GM18951 (cell line): ENCODE results near the gene DCAF11.

Experiments used
- POLR2A ChIP-seq: IDR thresholded peaks from 4 replicates; pipeline ENCODE4 v1.6.1; 2011; ENCODE audit warnings: mild to moderate bottlenecking; ENCODE audit not compliant: insufficient read length, insufficient read depth; ENCODE audit errors: extremely low read depth
- in situ Hi-C: fragments of 300-500 bp; cut with MboI; formaldehyde crosslinking; loops from one replicate; pipeline ENCODE4 v1.12.0; 2022; ENCODE audit warnings: low sequenced_read_pairs, mixed read lengths, inconsistent platforms; ENCODE audit not compliant: unreplicated experiment

Gene DCAF11

GRCh38 chr14:24147761-24148428 lies 33.3 kb downstream of the DCAF11 start:
- TF ChIP-seq POLR2A = no peak
- in situ Hi-C loops = no loop called here

GRCh38 chr14:24149302-24149969 lies 34.9 kb downstream of the DCAF11 start:
- in situ Hi-C loops = no loop called here
- TF ChIP-seq POLR2A = no peak

- no peak for TF ChIP-seq POLR2A
- in situ Hi-C loops = no loop called here
Observed at GRCh38 chr14:24150061-24150460, 35.5 kb downstream of the DCAF11 start.

GRCh38 chr14:24150567-24150966 lies 36.0 kb downstream of the DCAF11 start:
- no peak for TF ChIP-seq POLR2A
- in situ Hi-C loops = no loop called here

GRCh38 chr14:24150993-24151392 lies 36.4 kb downstream of the DCAF11 start:
- TF ChIP-seq POLR2A = no peak
- in situ Hi-C loops = no loop called here

- in situ Hi-C loops = no loop called here
- no peak for TF ChIP-seq POLR2A
Observed at GRCh38 chr14:24151404-24152080, 37.0 kb downstream of the DCAF11 start.

GRCh38 chr14:24155100-24155499 lies 40.5 kb downstream of the DCAF11 start:
- in situ Hi-C loops = no loop called here
- no peak for TF ChIP-seq POLR2A

GRCh38 chr14:24156840-24157239 lies 42.3 kb downstream of the DCAF11 start:
- TF ChIP-seq POLR2A = no peak
- in situ Hi-C loops = no loop called here

GRCh38 chr14:24157331-24157730 lies 42.8 kb downstream of the DCAF11 start:
- no peak for TF ChIP-seq POLR2A
- in situ Hi-C loops = no loop called here

- in situ Hi-C loops = no loop called here
- no peak for TF ChIP-seq POLR2A
Observed at GRCh38 chr14:24159777-24160498, 45.4 kb downstream of the DCAF11 start.

GRCh38 chr14:24160499-24160849 lies 45.9 kb downstream of the DCAF11 start:
- TF ChIP-seq POLR2A = no peak
- in situ Hi-C loops = no loop called here

GRCh38 chr14:24160850-24161804 lies 46.5 kb downstream of the DCAF11 start, which contains the start of gene IRF9:
Gene IRF9, plus strand, starts transcription at chr14:24161265. Its CDS starts 880 bp downstream, at chr14:24162145.
- peak; percentile 96 for TF ChIP-seq POLR2A
- in situ Hi-C loops = no loop called here
